Measurements from ENCODE around the gene SARM1. TPM values are rescaled to one million over a fixed set of nuclear protein-coding genes. Genes with fewer than 3 reads are reported as not detected.

The SARM1 gene
- total and polyA plus RNA-seq, 2 of the 8 experiments (the other 6 are each of a cell fraction or from before 2014, with no cell fraction given): 5.8 to 9.2 TPM

DNA sequence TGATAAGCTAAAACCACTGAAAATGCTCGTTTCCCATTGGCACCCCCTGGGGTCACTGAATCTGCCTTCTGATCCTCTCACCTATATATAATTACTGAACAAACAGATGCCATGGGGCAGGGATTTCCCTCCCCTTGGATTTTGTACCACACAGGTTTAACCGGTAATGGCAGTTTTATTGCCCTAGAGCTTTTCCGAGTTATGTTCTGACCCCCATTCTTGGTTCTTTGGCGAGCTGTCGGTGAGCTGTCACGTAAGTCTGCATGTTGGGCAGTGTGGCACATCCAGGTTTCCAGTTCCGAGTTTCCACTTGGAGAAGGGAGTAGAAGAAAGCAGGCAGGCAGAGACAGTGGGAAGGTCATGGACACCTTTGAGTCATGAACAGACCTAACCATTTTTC lies 45.4 kb upstream of the SARM1 start (continued):
- TF ChIP-seq NRF1 (IDR thresholded peaks at IDR 0.05; ENCODE audit: low read depth, low read length) (no peak), JUN (IDR thresholded peaks at IDR 0.05; ENCODE audit: low read depth, low read length) (no peak), BACH1 (IDR thresholded peaks at IDR 0.05; ENCODE audit: low read length) (no peak), EP300 (IDR thresholded peaks at IDR 0.05; ENCODE audit: borderline replicate concordance in 1 of 2, low read depth in 2 of 2, low read length in 2 of 2) (no peak), ASH2L (IDR thresholded peaks at IDR 0.05; ENCODE audit: low read length) (no peak), FOSL1 (IDR thresholded peaks at IDR 0.05; ENCODE audit: insufficient read depth, low read depth, low read length) (no peak), JUND (IDR thresholded peaks at IDR 0.05; ENCODE audit: low read length) (no peak), KDM5A (IDR thresholded peaks at IDR 0.05; ENCODE audit: low read length) (no peak)

Data from H1 (cell line).